Measurements from ENCODE around the gene KIAA0408.

DNA sequence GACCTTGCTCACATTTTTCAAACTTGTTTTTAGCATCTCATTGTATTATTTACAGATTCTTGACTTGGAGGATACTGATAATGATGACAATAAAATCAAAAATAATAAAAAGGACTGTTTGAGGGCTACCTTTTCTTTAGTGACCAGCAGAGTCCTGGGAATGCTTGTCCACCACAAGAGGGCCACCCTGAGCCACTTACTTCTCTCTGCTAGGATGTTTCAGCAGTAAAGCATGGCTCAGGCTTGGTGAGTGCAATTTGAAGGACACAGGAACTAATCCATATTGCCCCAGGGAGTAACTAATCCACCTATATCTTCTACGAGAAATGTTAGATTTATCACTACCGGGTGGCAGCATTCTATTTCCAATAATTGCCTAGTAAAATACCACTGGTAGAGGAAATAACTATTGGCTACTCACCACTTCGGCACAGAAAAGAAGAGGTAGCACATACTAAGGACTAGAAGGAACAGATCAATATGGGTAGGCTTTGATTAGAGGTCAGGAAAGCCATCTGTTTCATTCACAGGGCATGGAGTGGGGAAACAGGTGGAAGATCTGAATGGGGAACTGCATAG is 5.8 kb upstream of the KIAA0408 start:
- TF ChIP-seq, protein P1, sequence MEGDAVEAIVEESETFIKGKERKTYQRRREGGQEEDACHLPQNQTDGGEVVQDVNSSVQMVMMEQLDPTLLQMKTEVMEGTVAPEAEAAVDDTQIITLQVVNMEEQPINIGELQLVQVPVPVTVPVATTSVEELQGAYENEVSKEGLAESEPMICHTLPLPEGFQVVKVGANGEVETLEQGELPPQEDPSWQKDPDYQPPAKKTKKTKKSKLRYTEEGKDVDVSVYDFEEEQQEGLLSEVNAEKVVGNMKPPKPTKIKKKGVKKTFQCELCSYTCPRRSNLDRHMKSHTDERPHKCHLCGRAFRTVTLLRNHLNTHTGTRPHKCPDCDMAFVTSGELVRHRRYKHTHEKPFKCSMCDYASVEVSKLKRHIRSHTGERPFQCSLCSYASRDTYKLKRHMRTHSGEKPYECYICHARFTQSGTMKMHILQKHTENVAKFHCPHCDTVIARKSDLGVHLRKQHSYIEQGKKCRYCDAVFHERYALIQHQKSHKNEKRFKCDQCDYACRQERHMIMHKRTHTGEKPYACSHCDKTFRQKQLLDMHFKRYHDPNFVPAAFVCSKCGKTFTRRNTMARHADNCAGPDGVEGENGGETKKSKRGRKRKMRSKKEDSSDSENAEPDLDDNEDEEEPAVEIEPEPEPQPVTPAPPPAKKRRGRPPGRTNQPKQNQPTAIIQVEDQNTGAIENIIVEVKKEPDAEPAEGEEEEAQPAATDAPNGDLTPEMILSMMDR (conservative IDR thresholded peaks at IDR 0.05; ENCODE audit: low read depth, low read length): peak; percentile 90
- TF ChIP-seq EZH2 (IDR thresholded peaks at IDR 0.05; ENCODE audit: borderline replicate concordance, low read depth, low read length, poor library complexity, severe bottlenecking): no peak
